Measurements from ENCODE around the gene PCDHGB6.
"Not testable (repeated sequence)": the region's sequence is repeated elsewhere in the genome, so short reads cannot be mapped to it uniquely, and the experiment has no call there.

PCDHGB6 gene

DNA sequence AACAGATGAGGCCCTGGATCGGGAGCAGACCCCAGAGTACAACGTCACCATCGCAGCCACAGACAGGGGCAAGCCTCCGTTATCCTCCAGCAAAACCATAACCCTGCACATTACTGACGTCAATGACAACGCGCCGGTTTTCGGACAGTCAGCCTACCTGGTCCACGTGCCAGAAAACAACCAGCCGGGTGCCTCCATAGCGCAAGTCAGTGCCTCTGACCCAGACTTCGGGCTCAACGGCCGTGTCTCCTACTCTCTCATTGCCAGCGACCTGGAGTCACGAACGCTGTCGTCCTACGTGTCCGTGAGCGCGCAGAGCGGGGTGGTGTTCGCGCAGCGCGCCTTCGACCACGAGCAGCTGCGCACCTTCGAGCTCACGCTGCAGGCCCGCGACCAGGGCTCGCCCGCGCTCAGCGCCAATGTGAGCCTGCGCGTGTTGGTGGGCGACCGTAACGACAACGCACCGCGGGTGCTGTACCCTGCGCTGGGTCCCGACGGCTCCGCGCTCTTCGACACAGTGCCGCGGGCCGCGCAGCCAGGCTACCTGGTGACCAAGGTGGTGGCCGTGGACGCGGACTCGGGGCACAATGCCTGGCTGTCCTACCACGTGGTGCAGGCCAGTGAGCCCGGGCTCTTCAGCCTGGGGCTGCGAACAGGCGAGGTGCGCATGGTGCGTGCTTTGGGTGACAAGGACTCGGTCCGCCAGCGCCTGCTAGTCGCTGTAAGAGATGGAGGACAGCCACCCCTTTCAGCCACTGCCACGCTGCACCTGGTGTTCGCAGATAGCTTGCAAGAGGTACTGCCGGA lies 11.5 kb downstream of the PCDHGB6 start:
- no peak for DNase-seq

DNA sequence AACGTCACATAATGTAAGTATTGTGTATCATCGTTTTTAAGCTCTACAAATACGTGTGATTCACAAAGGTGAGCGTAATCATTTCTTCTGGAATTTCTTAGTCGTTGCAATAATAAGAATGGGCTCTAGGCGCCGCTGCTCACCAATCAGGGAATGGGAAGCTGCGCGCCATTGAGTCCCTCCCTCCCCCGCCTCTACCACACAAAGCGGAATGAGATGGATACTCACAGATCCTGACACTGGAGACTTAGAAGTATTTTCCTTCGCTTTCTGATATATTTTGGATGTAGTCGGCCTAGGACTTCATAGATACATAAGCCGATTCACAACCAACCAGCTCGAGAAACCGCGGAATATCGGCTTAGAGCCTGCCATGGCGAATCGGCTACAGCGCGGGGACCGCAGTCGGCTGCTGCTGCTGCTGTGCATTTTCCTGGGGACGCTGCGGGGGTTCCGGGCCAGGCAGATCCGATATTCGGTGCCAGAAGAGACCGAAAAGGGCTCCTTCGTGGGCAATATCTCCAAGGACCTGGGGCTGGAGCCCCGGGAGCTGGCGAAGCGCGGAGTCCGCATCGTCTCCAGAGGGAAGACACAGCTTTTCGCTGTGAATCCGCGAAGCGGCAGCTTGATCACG lies 13.2 kb downstream of the PCDHGB6 start, which contains the start of gene PCDHGA11:
TSS of gene PCDHGA11 (plus strand) at position 197 of the 634 bp plus-strand sequence. CDS start at position 374, 177 bp downstream.
- no peak for DNase-seq

DNA sequence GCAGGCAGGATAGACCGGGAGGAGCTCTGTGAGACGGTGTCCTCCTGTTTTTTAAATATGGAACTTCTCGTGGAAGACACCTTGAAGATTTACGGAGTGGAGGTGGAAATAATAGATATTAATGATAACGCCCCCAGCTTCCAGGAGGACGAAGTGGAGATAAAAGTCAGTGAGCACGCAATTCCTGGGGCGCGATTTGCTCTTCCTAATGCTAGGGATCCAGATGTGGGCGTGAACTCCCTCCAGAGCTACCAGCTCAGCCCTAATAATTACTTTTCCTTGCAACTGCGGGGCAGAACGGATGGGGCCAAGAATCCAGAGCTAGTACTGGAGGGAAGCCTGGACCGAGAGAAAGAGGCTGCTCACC lies 13.7 kb downstream of the PCDHGB6 start:
- DNase-seq, result no peak

DNA sequence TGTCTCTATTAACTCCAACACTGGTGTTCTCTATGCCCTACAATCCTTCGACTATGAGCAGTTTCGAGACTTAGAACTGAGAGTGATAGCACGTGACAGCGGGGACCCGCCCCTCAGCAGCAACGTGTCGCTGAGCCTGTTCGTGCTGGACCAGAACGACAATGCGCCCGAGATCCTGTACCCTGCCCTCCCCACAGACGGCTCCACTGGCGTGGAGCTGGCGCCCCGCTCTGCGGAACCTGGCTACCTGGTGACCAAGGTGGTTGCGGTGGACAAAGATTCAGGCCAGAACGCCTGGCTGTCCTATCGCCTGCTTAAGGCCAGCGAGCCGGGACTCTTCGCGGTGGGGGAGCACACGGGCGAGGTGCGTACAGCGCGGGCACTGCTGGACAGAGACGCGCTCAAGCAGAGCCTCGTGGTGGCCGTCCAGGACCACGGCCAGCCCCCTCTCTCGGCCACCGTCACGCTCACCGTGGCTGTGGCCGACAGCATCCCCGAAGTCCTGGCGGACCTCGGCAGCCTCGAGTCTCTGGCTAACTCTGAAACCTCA lies 15.0 kb downstream of the PCDHGB6 start:
- DNase-seq, result no peak

DNA sequence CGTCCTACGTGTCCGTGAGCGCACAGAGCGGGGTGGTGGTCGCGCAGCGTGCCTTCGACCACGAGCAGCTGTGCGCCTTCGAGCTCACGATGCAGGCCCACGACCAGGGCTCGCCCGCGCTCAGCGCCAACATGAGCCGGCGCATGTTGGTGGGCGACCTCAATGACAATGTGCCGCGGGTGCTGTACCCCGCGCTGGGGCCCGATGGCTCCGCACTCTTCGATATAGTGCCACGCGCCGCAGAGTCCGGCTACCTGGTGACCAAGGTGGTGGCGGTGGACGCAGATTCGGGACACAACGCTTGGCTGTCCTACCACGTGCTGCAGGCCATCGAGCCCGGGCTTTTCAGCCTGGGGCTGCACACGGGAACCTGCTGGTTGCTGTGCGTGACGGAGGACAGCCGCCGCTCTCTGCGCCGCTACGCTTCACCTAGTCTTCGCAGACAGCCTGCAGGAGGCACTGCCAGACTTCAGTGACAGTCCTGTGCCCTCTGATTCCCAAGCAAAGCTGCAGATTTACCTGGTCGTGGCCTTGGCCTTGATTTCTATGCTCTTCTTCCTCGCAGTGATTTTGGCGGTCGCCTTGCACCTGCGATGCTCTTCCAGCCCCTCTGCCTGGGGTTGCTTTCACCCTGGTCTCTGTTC lies 20.1 kb downstream of the PCDHGB6 start:
- DNase-seq, result no peak

DNA sequence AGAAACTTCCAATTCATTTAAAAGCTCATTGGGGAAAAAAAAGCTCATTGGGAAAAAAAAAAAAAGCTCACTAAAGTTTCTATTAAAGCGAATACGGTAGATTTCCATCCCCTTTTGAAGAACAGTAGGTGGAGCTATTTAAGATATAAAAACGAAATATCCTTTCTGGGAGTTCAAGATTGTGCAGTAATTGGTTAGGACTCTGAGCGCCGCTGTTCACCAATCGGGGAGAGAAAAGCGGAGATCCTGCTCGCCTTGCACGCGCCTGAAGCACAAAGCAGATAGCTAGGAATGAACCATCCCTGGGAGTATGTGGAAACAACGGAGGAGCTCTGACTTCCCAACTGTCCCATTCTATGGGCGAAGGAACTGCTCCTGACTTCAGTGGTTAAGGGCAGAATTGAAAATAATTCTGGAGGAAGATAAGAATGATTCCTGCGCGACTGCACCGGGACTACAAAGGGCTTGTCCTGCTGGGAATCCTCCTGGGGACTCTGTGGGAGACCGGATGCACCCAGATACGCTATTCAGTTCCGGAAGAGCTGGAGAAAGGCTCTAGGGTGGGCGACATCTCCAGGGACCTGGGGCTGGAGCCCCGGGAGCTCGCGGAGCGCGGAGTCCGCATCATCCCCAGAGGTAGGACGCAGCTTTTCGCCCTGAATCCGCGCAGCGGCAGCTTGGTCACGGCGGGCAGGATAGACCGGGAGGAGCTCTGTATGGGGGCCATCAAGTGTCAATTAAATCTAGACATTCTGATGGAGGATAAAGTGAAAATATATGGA lies 22.7 kb downstream of the PCDHGB6 start, which contains the start of gene PCDHGA12:
TSS of gene PCDHGA12 (plus strand) at position 176 of the 782 bp plus-strand sequence. CDS start at position 429, 253 bp downstream.
- DNase-seq, result no peak

DNA sequence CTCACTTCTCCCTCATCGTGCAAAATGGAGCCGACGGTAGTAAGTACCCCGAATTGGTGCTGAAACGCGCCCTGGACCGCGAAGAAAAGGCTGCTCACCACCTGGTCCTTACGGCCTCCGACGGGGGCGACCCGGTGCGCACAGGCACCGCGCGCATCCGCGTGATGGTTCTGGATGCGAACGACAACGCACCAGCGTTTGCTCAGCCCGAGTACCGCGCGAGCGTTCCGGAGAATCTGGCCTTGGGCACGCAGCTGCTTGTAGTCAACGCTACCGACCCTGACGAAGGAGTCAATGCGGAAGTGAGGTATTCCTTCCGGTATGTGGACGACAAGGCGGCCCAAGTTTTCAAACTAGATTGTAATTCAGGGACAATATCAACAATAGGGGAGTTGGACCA lies 23.5 kb downstream of the PCDHGB6 start:
- DNase-seq, result no peak

DNA sequence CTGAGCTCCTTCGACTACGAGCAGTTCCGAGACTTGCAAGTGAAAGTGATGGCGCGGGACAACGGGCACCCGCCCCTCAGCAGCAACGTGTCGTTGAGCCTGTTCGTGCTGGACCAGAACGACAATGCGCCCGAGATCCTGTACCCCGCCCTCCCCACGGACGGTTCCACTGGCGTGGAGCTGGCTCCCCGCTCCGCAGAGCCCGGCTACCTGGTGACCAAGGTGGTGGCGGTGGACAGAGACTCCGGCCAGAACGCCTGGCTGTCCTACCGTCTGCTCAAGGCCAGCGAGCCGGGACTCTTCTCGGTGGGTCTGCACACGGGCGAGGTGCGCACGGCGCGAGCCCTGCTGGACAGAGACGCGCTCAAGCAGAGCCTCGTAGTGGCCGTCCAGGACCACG lies 24.5 kb downstream of the PCDHGB6 start:
- not testable (repeated sequence) for DNase-seq

DNA sequence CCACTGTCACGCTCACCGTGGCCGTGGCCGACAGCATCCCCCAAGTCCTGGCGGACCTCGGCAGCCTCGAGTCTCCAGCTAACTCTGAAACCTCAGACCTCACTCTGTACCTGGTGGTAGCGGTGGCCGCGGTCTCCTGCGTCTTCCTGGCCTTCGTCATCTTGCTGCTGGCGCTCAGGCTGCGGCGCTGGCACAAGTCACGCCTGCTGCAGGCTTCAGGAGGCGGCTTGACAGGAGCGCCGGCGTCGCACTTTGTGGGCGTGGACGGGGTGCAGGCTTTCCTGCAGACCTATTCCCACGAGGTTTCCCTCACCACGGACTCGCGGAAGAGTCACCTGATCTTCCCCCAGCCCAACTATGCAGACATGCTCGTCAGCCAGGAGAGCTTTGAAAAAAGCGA lies 24.9 kb downstream of the PCDHGB6 start:
- not testable (repeated sequence) for DNase-seq

DNA sequence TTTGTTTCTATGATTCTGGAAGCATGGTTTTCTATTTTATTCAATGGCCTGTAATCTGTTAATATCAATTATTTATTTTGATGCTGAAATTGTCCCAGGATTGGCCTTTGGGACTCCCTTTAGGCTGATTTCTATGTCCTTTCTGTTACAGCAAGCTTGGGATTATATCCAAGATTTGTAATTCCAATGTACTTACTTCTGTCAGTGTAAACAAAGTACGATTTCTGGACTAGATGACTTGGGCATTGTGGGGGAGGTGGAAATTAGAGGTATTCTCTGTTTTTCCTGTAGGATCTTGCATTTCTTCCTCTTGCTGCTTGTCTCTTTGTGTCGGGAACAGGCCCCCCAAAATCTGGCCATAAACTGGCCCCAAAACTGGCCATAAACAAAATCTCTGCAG lies 26.2 kb downstream of the PCDHGB6 start:
- no peak for DNase-seq

DNA sequence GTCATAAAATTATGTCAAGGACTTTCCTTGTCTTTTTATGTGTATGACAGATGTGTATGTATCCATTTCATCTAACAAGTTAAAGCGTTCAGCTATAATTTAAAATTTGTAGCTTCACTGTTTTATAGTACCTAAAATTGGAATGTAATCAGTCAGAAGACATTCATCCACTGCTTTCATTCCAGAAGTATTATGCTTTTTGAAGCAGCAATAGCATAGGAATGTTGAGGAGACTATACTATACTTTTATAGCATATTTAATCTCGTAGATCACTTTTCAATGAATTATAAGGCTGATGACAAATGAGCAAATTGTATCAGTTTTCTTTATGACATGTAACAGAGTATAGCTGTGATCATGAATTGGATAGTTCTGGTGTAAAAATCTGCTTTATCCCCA lies 29.4 kb downstream of the PCDHGB6 start:
- DNase-seq, result no peak

DNA sequence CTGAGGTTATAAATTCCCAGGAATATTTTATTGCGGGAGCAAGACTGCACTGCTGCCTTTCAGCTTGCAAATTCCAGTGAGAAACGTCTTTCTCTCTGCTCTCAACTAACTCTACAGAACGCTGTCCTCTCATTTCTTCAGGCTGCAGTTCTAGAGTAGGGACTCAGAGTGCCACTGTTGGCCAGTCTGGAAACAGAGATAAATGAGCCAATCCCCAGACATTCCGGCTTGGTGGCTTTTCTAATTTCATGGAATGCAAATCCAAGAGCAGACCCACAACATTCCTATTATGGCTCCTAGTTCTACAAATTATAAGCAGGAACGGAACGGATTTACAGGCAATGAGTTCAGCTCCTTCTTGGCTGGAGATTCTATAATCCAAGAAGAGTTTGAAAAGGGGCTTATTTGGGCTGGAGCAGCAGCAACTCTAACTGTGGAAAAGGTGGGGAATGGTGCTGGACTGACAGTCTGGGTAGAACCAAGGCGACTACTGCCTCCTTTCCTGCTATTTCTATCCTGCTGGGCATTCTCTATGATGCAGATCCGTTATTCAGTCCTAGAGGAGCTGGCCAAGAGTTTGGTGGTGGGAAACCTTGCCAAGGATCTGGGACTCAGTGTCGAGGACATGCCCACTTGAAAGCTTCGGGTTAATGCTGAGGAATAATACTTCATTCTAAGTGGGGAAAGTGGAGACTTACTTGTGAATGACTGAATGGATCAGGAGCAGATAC lies 31.8 kb downstream of the PCDHGB6 start:
- DNase-seq, result no peak

DNA sequence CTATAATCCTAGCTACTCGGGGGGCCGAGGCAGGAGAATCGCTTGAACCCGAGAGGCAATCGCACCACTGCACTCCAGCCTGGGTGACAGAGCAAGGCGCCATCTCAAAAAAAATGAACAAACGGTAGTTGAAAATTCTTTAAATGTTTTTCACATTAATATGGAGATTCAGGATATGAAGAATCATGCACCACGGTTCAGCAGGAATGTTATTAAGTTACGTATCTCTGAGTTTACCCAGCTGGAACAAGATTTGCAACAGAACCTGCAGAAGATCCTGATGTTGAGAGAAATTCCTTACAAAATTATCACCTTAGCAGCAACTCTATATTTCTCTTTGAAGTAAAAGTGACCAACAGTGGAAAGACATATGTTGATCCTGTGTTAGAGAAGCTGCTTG lies 32.5 kb downstream of the PCDHGB6 start:
- no peak for DNase-seq

DNA sequence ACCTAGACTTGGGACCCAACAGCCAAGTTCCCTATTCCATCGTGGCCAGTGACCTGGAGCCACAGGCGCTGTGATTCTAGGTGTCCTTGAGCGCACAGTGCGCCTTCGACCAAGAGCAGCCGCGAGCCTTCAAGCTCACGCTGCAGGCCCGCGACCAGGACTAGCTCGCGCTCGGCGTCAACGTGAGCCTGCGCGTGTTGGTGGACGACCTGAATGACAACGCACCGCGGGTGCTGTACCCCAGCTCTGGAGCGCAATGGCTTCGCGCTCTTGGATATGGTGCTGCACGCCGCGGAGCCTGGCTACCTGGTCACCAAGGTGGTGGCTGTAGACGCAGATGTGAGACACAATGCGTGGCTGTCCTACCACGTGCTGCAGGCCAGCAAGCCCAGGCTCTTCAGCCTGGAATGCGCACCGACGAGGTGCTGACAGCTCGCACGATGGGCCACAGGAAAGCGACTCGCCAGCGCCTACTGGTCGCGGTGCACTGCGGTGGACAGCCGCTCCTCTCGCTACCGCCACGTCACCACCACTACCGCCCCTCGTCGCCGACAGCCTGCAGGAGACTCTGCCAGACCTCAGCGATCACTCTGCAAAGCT lies 33.9 kb downstream of the PCDHGB6 start:
- no peak for DNase-seq
